IPS-NIHi7 (cell line): ENCODE measurements around the gene PLLP.
"Not testable (repeated sequence)": the region's sequence is repeated elsewhere in the genome, so short reads cannot be mapped to it uniquely, and the experiment has no call there.

Experiments
- DNase-seq: peaks from one replicate; pipeline ENCODE4 v3.0.0; 2012; ENCODE audit warnings: mixed read lengths; ENCODE audit errors: extremely low spot score

The PLLP gene

GRCh38 chr16:57273826-57274225 lies 10.6 kb downstream of the PLLP start:
- DNase-seq, result no peak

DNA sequence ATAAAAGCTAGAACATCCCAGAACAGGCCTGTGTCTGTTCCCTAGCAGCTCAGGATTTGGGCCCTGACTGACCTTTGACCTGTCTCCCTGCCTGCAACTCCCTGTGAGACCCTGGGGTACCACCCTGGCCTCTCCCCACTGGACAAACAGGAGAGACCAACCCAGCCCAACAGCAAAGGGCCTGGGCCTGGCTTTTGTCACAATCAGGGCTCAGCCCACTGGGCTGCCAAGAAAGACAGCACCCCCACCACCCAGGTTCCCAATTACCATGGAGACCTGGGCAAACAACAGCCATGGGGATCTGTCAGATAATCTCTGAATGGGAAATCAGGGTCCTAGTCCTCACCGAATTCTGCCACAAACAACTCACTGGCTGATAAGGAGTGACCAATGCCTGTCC lies 11.1 kb downstream of the PLLP start:
- DNase-seq, result no peak

DNA sequence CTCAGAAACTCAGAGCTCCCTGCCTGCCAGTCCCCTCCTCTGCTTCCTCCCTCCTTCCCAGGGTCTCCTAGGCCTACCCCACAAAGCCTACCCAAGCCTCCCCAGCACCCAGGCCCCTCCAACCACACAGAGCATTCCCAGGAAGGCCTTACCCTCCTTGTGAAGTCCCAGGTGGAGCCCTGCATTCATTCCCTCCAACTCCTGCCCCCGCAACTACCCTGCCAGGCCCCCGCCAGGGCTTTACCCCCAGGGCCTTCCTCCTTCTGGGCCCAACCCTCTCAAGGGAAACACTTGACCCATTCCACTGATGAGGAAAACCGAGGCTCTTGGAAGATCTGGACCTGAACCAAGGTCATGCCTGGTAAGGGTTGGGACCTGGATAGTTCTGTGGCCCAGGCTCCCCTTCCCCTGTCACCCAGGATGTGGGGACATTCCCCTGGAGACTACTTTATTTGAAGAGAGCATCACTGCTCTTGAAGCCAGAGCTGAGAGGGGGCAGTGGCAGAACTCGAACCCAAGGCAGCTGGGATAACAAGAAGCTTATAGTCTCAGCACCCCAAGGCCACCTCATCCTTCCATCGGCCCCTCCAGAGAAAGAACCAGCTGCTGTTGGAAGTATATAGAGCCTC lies 12.5 kb downstream of the PLLP start:
- no peak for DNase-seq

DNA sequence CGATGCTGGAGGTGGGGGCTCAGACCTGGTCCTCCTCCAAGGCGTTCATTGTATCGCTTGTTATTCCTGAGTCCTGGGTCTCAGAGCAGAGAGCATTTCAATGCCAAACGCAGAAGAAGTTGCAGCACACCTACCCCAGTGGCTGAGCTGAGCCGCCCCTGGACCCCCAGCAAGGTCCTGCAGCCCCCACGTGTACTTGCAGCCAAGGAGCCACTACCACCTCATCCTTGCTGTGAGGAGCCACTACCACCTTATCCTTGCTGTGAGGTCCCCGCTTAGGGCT lies 13.5 kb downstream of the PLLP start:
- DNase-seq, result no peak

DNA sequence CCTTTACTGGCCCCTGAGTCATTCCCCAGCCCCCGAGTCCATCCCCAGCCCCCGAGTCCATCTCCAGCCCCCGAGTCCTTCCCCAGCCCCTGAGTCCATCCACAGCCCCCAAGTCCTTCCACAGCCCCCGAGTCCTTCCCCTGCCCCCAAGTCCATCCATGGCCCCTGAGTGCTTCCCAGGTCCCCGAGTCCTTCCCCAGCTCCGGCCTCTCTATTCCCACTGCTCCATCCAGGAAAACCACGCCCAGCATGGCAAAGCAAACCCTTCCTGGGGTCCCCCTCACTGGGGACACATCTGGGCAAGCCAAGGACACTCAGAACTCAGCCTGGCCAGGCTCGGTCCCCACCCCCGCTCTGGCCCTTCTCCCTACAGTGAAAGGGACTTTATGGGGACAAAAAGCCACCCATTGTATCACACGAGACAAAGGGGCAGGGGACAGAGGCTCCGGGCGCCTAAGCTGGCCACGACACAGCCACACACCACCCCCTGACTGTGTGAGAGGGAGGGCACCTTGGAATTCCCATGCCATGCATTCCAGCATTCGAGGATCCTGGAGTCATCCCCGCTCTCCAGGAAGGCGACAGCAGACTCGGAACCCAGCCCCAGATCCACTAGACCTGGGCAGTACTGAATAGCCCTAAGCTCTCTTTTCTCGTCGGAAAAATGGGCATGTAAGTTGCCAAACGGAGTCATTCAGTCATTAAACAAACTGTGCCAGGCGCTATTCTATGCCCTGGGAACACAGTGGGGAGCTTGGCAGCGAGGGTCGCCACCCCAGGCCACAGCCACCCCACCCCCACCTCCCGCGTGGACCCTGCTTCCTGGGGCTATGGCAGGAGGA lies 14.0 kb downstream of the PLLP start:
- DNase-seq, result no peak

DNA sequence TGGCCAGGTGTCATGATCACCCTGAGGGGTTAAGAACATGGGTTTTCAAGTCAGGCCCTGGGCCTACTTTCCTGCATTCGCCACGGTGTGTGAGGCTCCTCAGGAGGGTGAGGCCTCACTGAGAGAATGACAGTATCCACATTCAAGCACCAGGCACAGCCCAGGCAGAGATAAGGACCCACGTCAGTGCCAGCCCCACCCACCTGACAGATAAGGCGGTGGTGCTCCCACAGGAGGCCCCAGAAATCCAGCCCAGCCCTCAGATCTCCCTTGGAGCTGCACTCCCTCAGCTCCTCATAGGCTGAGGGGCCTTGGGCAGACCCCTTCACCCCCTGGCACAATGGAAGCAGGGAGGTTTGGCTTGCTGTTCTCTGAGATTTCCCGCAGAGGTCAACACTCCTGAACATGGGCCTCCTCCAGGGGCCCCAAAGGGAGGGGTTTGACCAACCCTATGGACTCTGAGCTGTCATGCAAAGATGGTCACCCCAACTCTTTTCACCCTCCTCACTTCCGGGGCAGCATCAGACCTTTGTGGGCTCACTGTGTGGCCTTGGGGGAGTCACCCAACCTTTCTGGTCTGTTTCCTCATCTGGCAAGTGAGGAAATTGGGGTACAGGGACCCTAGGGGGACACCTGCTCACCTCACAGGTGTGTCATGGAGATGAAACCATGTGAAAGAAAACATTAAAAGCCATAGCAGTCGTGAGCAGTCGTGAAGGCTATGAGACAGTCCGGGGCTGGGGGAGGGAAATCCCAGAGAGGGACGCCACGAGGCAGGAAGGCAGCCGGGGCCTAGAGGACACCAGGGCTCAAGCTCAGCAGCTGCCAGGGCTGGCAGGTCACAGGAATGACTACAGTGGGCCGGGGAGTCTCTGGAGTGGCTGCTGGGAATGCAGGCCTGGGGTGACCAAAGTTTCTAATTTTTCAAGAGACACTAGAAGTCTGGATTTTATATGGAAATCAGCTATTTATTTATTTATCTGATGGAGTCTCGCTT lies 15.4 kb downstream of the PLLP start:
- no peak for DNase-seq

DNA sequence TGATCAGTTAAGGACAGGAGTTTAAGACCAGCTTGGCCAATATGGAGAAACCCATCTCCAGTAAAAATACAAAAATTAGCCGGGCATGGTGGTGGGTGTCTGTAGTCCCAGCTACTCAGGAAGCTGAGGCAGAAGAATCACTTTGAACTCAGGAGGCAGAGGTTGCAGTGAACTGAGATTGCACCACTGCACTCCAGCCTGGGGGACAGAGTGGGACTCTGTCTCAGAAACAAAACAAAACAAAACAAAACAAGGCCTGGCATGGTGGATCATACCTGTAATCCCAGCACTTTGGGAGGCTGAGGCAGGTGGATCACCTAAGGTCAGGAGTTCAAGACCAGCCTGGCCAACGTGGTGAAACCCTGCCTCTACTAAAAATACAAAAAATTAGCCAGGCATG lies 17.1 kb downstream of the PLLP start:
- DNase-seq, result not testable (repeated sequence)

DNA sequence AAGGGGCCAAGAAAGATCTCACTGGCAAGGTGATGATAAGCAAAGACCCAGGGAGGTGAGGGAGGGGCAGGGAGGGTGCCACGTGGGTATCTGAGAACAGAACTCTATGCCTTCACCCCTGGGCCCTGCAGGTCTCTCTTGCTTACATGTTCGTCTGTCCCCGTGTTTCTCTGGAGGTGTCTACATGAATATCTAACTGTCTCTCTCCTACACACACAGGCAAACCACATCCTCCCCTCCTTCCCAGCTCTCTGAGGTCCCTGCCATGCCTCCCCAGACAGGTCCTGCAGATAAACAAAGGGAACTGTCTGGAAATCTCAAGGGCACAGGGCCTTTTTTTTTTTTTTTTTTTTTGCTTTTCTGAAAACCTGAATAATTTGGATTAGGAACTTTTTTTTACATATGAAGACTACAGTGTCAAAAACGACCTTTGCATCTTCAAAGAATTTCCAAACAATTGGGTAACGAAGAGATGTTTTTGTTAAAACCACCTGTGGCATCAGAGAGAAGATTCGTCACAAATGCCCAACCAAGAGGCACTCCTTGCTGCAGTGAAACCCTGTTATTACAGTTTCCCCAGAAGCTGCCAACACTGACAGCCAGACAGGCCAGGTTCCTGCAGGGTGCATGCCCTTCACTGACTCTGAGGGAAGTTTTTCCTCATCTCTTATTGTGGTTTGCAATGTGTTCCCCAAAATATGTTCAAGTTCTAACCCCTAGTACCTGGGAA lies 17.8 kb downstream of the PLLP start:
- DNase-seq, result no peak

GRCh38 chr16:57265850-57266530 lies 18.5 kb downstream of the PLLP start:
- DNase-seq, result no peak

DNA sequence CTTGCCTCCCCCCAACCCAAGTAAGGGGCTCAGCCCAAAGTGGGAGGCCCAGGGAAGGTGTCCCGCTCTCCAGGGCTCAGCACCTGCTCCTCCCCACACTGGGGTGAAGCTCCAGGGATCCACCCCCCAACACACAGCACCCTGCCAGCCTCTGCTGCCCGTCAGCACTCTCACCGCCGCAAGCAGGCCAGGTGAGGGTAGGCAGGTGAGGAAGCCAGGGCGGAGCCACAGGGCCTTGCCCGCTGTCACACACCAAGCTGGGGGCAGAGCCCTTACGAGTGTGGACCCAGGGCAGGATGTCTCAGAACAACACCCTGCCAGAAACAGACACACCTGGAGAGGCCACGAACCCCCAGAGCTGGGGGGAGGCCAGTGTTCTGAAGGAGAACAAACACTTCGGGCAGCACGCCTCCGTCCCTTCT lies 19.5 kb downstream of the PLLP start:
- no peak for DNase-seq

GRCh38 chr16:57264381-57264780 lies 20.1 kb downstream of the PLLP start:
- DNase-seq, result no peak

GRCh38 chr16:57263541-57264351 lies 20.7 kb downstream of the PLLP start:
- no peak for DNase-seq

GRCh38 chr16:57262841-57263540 lies 21.5 kb downstream of the PLLP start:
- DNase-seq, result no peak

DNA sequence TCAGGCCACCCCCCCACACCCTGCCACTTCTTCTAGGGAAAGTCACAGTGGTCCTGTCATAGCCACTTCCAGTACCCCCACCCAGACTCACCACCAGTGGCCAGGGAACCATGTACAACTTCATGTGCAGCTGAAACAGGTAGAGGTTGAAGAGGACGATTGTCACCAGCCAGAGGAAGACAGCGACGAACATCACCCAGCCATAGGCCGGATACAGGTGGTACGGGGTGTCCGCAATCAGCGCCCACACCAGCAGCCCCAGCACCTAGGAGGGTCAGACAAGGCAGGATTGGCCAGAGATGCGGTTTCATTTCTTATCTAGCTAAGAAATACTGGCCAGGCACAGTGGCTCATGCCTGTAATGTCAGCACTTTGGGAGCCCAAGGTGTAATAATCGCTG lies 22.7 kb downstream of the PLLP start:
- no peak for DNase-seq

DNA sequence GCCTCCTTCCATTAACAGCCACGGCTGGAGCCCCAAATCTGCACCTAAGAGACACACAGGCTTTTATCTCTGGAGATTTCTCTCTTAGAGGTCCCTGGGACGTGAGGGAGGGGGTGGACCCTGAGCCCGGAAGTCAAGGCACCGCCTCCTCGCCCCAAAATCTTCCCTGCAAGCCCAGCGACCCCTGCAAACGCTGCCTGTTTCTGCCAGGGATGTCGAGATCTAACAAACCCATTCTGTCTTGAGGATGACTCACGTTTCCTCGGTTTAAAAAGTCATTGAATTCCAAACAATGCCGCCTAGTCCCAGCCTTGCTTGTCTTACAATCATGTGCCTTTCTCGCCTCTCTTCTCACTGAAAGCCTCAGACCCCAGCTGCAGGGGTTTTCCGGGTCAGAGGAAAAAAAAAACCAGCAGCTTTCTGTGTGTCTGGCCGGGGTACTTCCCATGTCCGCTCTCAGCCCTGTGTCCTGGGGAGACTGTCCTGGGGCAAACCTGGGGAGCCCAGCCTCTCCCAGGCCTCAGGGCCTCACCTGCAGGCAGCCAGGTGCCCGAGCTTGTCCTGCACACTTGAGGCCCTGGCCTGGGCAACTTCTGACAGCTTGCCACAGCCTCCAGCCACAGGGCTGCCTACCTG lies 24.1 kb downstream of the PLLP start:
- peak; percentile 71 for DNase-seq

DNA sequence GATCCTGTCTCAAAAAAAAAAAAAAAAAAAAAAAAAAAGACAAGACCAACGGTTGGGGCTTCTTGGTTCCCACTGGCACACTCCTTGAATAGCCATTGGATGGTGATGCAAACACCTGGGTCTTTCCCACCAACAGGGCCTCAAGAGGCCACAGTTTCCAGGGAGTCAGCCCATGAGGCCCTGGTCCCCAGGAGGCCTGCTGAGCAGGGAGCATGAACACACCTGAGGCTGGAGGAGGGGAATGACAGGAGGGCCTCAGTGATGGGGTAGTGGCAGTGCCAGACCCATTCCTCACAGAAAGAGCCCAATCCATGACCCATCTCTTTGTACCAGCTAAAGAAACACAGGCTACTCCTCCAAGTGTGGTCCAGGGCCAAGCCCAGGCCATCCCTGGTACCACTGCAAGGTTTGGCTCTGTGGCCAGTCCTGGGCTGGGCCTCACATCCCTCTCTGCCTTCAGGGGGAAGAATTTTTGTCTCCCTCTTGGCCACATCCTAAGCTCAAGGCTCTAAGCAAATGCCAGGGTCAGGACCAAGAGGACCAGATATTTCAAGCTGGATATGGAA lies 25.5 kb downstream of the PLLP start:
- no peak for DNase-seq

DNA sequence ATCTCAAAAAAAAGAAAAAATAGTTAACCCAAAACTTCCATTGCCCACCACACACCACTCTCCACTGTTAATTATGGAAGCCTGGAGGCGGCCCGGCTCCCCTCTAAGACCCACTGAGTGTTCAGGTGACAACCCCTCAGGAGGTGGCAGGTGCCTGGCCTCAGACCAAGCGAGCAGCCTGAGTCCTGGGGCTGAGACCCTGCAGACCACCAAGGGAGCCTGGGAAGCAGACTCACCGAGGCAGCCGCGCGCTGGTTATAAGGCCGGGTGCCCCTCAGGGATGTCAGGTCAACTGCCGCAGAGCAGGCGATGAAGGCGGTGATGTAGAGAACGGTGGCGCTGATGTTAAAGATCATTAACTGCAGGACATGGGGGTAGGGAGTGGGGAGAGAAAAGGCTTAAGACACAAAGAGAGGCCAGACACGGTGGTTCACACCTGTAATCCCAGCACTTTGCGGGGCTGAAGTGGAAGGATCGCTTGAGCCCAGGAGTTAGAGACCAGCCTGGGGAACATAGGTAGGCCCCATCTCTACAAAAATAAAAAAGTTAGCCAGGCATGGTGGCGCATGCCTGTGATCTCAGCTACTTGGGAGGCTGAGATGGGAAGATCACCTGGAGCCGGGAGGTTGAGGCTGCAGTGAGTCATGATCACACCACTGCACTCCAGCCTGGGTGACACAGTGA lies 26.1 kb downstream of the PLLP start:
- no peak for DNase-seq

GRCh38 chr16:57257455-57258070 lies 26.9 kb downstream of the PLLP start:
- no peak for DNase-seq
